Mesendoderm (in vitro differentiated cells): Measurements from ENCODE around the gene TMX4.

ENCODE experiments used
- DNase-seq: peaks from one replicate; pipeline ENCODE4 v3.0.0; 2013
- H2AK5ac ChIP-seq: 2 replicates; pipeline ENCODE4 v1.6.1; 2013; ENCODE audit warnings: low read length, inconsistent platforms
- H2BK120ac ChIP-seq: 2 replicates; pipeline ENCODE4 v1.6.1; 2013; ENCODE audit warnings: low read depth, mild to moderate bottlenecking, low read length, moderate library complexity, mixed read lengths
- H2BK15ac ChIP-seq: replicated peaks from 2 replicates; pipeline ENCODE4 v1.6.1; 2013; ENCODE audit warnings: low read depth, mild to moderate bottlenecking, moderate library complexity
- H2BK5ac ChIP-seq: 2 replicates; pipeline ENCODE4 v1.6.1; 2013; ENCODE audit warnings: low read length, inconsistent platforms
- H3K18ac ChIP-seq: 2 replicates; pipeline ENCODE4 v1.6.1; 2013; ENCODE audit warnings: mild to moderate bottlenecking, low read length, mixed read lengths
- H3K23ac ChIP-seq: one replicate; pipeline ENCODE4 v1.6.1; 2013; ENCODE audit warnings: low read length
- H3K27ac ChIP-seq: 2 replicates; pipeline ENCODE4 v1.5.1; 2013; ENCODE audit warnings: low read depth, mild to moderate bottlenecking, inconsistent platforms, low read length, moderate library complexity
- H3K27me3 ChIP-seq: 2 replicates; pipeline ENCODE4 v1.6.1; 2013; ENCODE audit warnings: low read length, control low read depth, mild to moderate bottlenecking, inconsistent platforms; ENCODE audit not compliant: insufficient read depth, poor library complexity
- H3K36me3 ChIP-seq: 2 replicates; pipeline ENCODE4 v1.6.1; 2013; ENCODE audit warnings: low read length, inconsistent platforms; ENCODE audit not compliant: control insufficient read depth, insufficient read depth
- H3K4ac ChIP-seq: one replicate; pipeline ENCODE4 v1.6.1; 2013; ENCODE audit warnings: low read depth, mild to moderate bottlenecking, low read length, moderate library complexity
- H3K4me1 ChIP-seq: 2 replicates; pipeline ENCODE4 v1.6.1; 2013; ENCODE audit warnings: low read depth, low read length, inconsistent platforms; ENCODE audit not compliant: control insufficient read depth
- H3K4me2 ChIP-seq: 2 replicates; pipeline ENCODE4 v1.6.1; 2013; ENCODE audit warnings: low read length
- H3K4me3 ChIP-seq: 2 replicates; pipeline ENCODE4 v1.5.1; 2013; ENCODE audit warnings: mild to moderate bottlenecking, low read length
- H3K56ac ChIP-seq: one replicate; pipeline ENCODE4 v1.6.1; 2013; ENCODE audit warnings: low read length
- H3K79me1 ChIP-seq: 2 replicates; pipeline ENCODE4 v1.6.1; 2013; ENCODE audit warnings: low read length, inconsistent platforms
- H3K79me2 ChIP-seq: 2 replicates; pipeline ENCODE4 v1.6.1; 2013; ENCODE audit warnings: mild to moderate bottlenecking, low read length; ENCODE audit not compliant: control insufficient read depth, insufficient read depth
- H3K9ac ChIP-seq: 2 replicates; pipeline ENCODE4 v1.6.1; 2013; ENCODE audit warnings: low read length, inconsistent platforms
- H4K5ac ChIP-seq: one replicate; pipeline ENCODE4 v1.6.1; 2013; ENCODE audit warnings: low read length
- H4K8ac ChIP-seq: one replicate; pipeline ENCODE4 v1.6.1; 2013; ENCODE audit warnings: low read depth, mild to moderate bottlenecking, control low read depth, low read length, moderate library complexity
- WGBS: extraction: QIAGEN DNeasy Blood & Tissue Kit; methylation state at CpG from one replicate; pipeline ENCODE4 v1.1.7; 2013; ENCODE audit warnings: low lambda C conversion rate, missing lambda C conversion rate; ENCODE audit not compliant: insufficient coverage; ENCODE audit errors: extremely low coverage; 5-methylcytosine and 5-hydroxymethylcytosine counted together

The TMX4 gene

DNA sequence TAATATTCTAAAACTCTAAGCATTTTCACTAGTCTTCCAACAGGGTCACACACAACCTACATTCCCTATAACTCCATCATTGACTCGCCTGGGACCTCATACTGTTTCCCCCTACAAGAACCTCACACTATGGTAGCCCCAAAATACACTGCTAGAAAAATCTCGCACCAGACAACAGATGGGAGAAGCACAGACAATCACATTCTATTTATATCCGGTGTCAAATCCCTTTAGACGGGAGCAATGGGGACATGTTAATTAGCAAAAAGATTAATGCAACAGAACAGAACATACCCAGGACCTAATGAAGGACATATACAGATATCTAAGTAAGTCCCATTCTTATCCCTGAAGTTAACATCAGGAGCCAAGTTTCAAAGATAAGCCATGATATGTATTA, 33.6 kb downstream of the TMX4 start:
- no peaks in the 10 kb centered on the region for H3K4me1 ChIP-seq
- H3K4ac ChIP-seq, result no peak overlapping the region
- WGBS, result no CpG with 5 or more reads among the region's 4 CpGs
- no peak overlapping the region for H2BK120ac ChIP-seq
- no peak overlapping the region for H2BK5ac ChIP-seq
- H3K27me3 ChIP-seq, result no peaks in the 10 kb centered on the region
- H3K4me3 ChIP-seq, result no peak overlapping the region
- no peak overlapping the region for H3K9ac ChIP-seq
- no peak overlapping the region for H3K23ac ChIP-seq
- H3K27ac ChIP-seq, result no peak overlapping the region
- no peak overlapping the region for H2AK5ac ChIP-seq
- no peaks in the 10 kb centered on the region for H3K79me1 ChIP-seq
- DNase-seq, result peak; percentile 14
- no peaks in the 10 kb centered on the region for H3K36me3 ChIP-seq
- H3K4me2 ChIP-seq, result no peak overlapping the region
- no peak overlapping the region for H4K8ac ChIP-seq
- no peak overlapping the region for H4K5ac ChIP-seq
- no peak overlapping the region for H3K56ac ChIP-seq
- no peaks in the 10 kb centered on the region for H3K79me2 ChIP-seq
- no peak overlapping the region for H3K18ac ChIP-seq
- H2BK15ac ChIP-seq, result no peak overlapping the region

- no CpG with 5 or more reads among the region's 2 CpGs for WGBS
Observed at GRCh38 chr20:7984192-7984591, 35.4 kb downstream of the TMX4 start.

DNA sequence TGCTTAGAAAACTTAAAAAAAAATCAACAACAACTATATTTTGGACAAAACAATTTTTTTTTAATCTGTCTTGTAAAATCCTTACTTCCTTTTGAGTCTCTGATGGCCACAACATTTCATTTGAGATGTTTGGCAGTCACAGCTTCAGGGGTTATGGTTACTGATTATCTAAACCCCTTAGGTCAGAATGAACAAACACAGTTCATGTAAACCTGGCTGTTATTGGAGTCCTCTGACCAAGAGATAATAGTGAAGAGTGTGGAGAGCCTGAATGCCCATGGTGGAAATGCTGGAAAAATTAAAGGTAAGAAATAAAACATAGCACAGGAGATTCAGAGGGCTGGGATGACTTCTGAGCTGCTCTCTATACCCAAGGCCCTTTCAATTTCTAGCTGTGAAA, 38.2 kb downstream of the TMX4 start:
- no peak overlapping the region for H3K23ac ChIP-seq
- H3K4me3 ChIP-seq, result no peak overlapping the region
- no peak overlapping the region for H3K9ac ChIP-seq
- DNase-seq, result no peak
- H3K4ac ChIP-seq, result no peak overlapping the region
- H4K5ac ChIP-seq, result no peak overlapping the region
- no peak overlapping the region for H2BK15ac ChIP-seq
- no peak overlapping the region for H3K18ac ChIP-seq
- H2BK5ac ChIP-seq, result no peak overlapping the region
- H3K27me3 ChIP-seq, result no peaks in the 10 kb centered on the region
- no peak overlapping the region for H3K4me2 ChIP-seq
- H3K4me1 ChIP-seq, result no peaks in the 10 kb centered on the region
- H3K79me2 ChIP-seq, result no peaks in the 10 kb centered on the region
- H3K27ac ChIP-seq, result no peak overlapping the region
- H3K36me3 ChIP-seq, result no peaks in the 10 kb centered on the region
- H2AK5ac ChIP-seq, result no peak overlapping the region
- no peak overlapping the region for H3K56ac ChIP-seq
- H3K79me1 ChIP-seq, result no peaks in the 10 kb centered on the region
- no peak overlapping the region for H4K8ac ChIP-seq
- H2BK120ac ChIP-seq, result no peak overlapping the region

More at GRCh38 chr20:7984192-7984591, 35.4 kb downstream of the TMX4 start:
- Histone ChIP-seq H2BK120ac (no peak overlapping the region), H3K4me3 (no peak overlapping the region), H3K56ac (no peak overlapping the region), H3K36me3 (no peaks in the 10 kb centered on the region), H3K4me1 (no peaks in the 10 kb centered on the region), H3K4me2 (no peak overlapping the region), H4K5ac (no peak overlapping the region), H3K79me1 (no peaks in the 10 kb centered on the region), H3K4ac (no peak overlapping the region), H3K9ac (no peak overlapping the region), H2BK5ac (no peak overlapping the region), H3K27ac (no peak overlapping the region), H2AK5ac (no peak overlapping the region), H3K23ac (no peak overlapping the region), H3K18ac (no peak overlapping the region), H2BK15ac (no peak overlapping the region), H4K8ac (no peak overlapping the region), H3K27me3 (no peaks in the 10 kb centered on the region), H3K79me2 (no peaks in the 10 kb centered on the region)
- peak; percentile 60 for DNase-seq

- no peak overlapping the region for H3K23ac ChIP-seq
- no peak overlapping the region for H2BK15ac ChIP-seq
- H3K4me1 ChIP-seq, result no peaks in the 10 kb centered on the region
- no peaks in the 10 kb centered on the region for H3K27me3 ChIP-seq
- no CpG with 5 or more reads among the region's 10 CpGs for WGBS
- H2AK5ac ChIP-seq, result no peak overlapping the region
- H3K4me2 ChIP-seq, result no peak overlapping the region
- no peak overlapping the region for H3K4me3 ChIP-seq
- no peak overlapping the region for H3K9ac ChIP-seq
- H3K27ac ChIP-seq, result no peak overlapping the region
- no peak overlapping the region for H3K18ac ChIP-seq
- H2BK5ac ChIP-seq, result no peak overlapping the region
- DNase-seq, result peak; percentile 51
- H3K36me3 ChIP-seq, result no peaks in the 10 kb centered on the region
- H2BK120ac ChIP-seq, result no peak overlapping the region
- H3K79me1 ChIP-seq, result no peaks in the 10 kb centered on the region
- H4K8ac ChIP-seq, result no peak overlapping the region
- no peak overlapping the region for H4K5ac ChIP-seq
- H3K4ac ChIP-seq, result no peak overlapping the region
- no peaks in the 10 kb centered on the region for H3K79me2 ChIP-seq
- H3K56ac ChIP-seq, result no peak overlapping the region
Observed at GRCh38 chr20:7980332-7981046, 39.1 kb downstream of the TMX4 start.

DNA sequence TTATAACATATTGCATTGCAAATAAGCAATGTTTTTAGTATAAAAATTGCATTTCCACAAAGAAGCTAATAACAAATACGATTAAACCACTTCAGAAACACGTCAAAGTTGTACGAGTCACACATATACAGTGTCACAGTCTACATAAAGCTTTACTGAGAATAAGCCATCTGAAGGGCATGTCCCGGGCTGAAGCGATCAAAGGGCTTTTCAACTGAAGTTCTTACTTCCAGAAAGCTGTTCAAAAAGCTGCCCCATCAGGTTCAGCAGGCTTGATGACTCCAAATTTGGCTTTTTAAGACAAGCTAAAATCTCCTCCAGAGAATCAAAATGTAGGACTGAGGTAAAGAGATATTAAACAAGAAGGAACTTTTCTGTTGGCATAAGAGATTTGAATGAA, 41.9 kb downstream of the TMX4 start:
- no peaks in the 10 kb centered on the region for H3K36me3 ChIP-seq
- no peaks in the 10 kb centered on the region for H3K79me2 ChIP-seq
- H3K4ac ChIP-seq, result no peak overlapping the region
- no peak overlapping the region for H3K9ac ChIP-seq
- H3K18ac ChIP-seq, result no peak overlapping the region
- H3K79me1 ChIP-seq, result no peaks in the 10 kb centered on the region
- no peak overlapping the region for H4K5ac ChIP-seq
- no peak overlapping the region for H3K27ac ChIP-seq
- no peak overlapping the region for H2BK120ac ChIP-seq
- DNase-seq, result no peak
- H2BK15ac ChIP-seq, result no peak overlapping the region
- no peak overlapping the region for H3K4me3 ChIP-seq
- no peaks in the 10 kb centered on the region for H3K4me1 ChIP-seq
- WGBS, result no CpG with 5 or more reads among the region's 5 CpGs
- H4K8ac ChIP-seq, result no peak overlapping the region
- H2AK5ac ChIP-seq, result no peak overlapping the region
- no peaks in the 10 kb centered on the region for H3K27me3 ChIP-seq
- no peak overlapping the region for H2BK5ac ChIP-seq
- H3K56ac ChIP-seq, result no peak overlapping the region
- H3K23ac ChIP-seq, result no peak overlapping the region
- no peak overlapping the region for H3K4me2 ChIP-seq

DNA sequence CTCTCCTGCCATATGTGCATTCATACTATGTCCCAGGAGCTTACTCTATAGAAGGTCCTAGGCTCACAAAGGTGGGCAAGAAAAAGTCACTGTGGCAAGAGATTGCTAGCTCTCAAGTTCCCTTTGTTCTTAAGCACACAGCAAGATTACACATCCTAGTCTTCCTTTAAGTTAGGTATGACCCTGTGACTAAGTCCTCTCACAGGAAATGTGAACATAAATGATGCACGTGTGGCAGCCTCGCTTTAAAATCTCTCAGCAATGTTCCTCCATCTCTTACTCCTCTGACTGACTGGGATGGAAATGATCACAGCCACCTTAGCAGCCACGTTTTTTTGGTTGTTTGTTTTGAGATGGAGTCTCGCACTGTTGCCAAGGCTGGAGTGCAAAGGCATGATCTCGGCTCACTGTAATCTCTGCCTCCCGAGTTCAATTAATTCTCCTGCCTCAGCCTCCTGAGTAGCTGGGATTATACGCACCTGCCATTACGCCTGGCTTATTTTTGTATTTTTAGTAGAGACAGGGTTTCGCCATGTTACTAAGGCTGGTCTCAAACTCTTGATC, 43.6 kb downstream of the TMX4 start:
- no peak for DNase-seq
- WGBS, result no CpG with 5 or more reads among the region's 9 CpGs

More for the DNA sequence above, 43.6 kb downstream of the TMX4 start:
- no peaks in the 10 kb centered on the region for H3K36me3 ChIP-seq
- H4K5ac ChIP-seq, result no peak overlapping the region
- no peak overlapping the region for H2BK15ac ChIP-seq
- no peak overlapping the region for H3K56ac ChIP-seq
- no peaks in the 10 kb centered on the region for H3K4me1 ChIP-seq
- H3K4me3 ChIP-seq, result no peak overlapping the region
- no peak overlapping the region for H3K4ac ChIP-seq
- no peak overlapping the region for H3K9ac ChIP-seq
- no peak overlapping the region for H3K4me2 ChIP-seq
- no peak overlapping the region for H3K18ac ChIP-seq
- H3K23ac ChIP-seq, result no peak overlapping the region
- no peak overlapping the region for H2AK5ac ChIP-seq
- H2BK5ac ChIP-seq, result no peak overlapping the region
- no peaks in the 10 kb centered on the region for H3K79me1 ChIP-seq
- no peaks in the 10 kb centered on the region for H3K79me2 ChIP-seq
- no peak overlapping the region for H4K8ac ChIP-seq
- no peak overlapping the region for H3K27ac ChIP-seq
- H2BK120ac ChIP-seq, result no peak overlapping the region
- no peaks in the 10 kb centered on the region for H3K27me3 ChIP-seq
